GM12878 (cell line): ENCODE data around the gene NSMCE1. TPM values are rescaled to one million over a fixed set of nuclear protein-coding genes. Genes with fewer than 3 reads are reported as not detected.

Experiments
- ATAC-seq: fragments of 200-7000 bp; cut with Tn5 transposase; 3 replicates; pipeline ENCODE4 v1.9.1; 2020; ENCODE audit warnings: mild to moderate bottlenecking, moderate library complexity
- BruUV-seq: library from RNA; stranded (reverse); fragments of 400-500 nt; replicated peaks from 2 replicates; lab custom pipeline; 2021; lab: Mats Ljungman, UMichigan
- CTCF ChIA-PET: fragments of 300-600 bp; sonication (Branson Sonifier 250); formaldehyde crosslinking; extraction: SDS; loops from one replicate; lab custom pipeline; 2021; ENCODE audit warnings: inconsistent platforms; lab: Yijun Ruan, JAX
- POLR2A ChIA-PET: fragments of 350-600 bp; formaldehyde crosslinking; extraction: SDS; loops from one replicate; lab custom pipeline; 2021; ENCODE audit warnings: inconsistent platforms; lab: Charles Lee
- RAD21 ChIA-PET: fragments of 300-600 bp; sonication (Branson Sonifier 250); formaldehyde crosslinking; loops from one replicate; lab custom pipeline; 2023; ENCODE audit warnings: antibody characterized with exemption; ENCODE audit not compliant: unreplicated experiment; lab: Charles Lee
- SMC1A ChIA-PET: fragments of 300-600 bp; sonication (Branson Sonifier 250); formaldehyde crosslinking; loops from one replicate; lab custom pipeline; 2023; ENCODE audit not compliant: unreplicated experiment, uncharacterized antibody; lab: Charles Lee
- DNase-seq: peaks from one replicate; pipeline ENCODE4 v3.0.0-alpha.2; 2011; ENCODE audit warnings: low read depth, low spot score
- FAIRE-seq: peaks from 3 replicates; lab custom pipeline; 2011; peaks lifted over from hg19 to GRCh38; lab: Jason Lieb, UNC
- H2AFZ ChIP-seq: 2 replicates; pipeline ENCODE4 v1.6.0; 2011; ENCODE audit warnings: low read depth, low read length, control low read depth; ENCODE audit not compliant: control insufficient read depth
- H3K27ac ChIP-seq: 2 replicates; pipeline ENCODE4 v1.5.1; 2011; ENCODE audit warnings: control low read depth; ENCODE audit not compliant: control insufficient read depth, insufficient read depth
- H3K27me3 ChIP-seq, 2 experiments: replicated peaks in 1 of 2; 2 replicates each; pipeline versions ENCODE4 v1.6.0 to v1.6.1; 2011; ENCODE audit warnings: low read length in 1 of 2; ENCODE audit not compliant: control insufficient read depth in 2 of 2, insufficient read depth in 2 of 2
- H3K36me3 ChIP-seq, 2 experiments: 2 replicates each; pipeline ENCODE4 v1.5.1; 2011; ENCODE audit warnings: low read length in 1 of 2; ENCODE audit not compliant: control insufficient read depth in 2 of 2, insufficient read depth in 2 of 2
- H3K4me1 ChIP-seq: 2 replicates; pipeline ENCODE4 v1.6.1; 2011; ENCODE audit warnings: mild to moderate bottlenecking, low read length, moderate library complexity, mixed read lengths; ENCODE audit not compliant: control insufficient read depth, insufficient read depth
- H3K4me2 ChIP-seq: 2 replicates; pipeline ENCODE4 v1.6.0; 2011; ENCODE audit warnings: control low read depth; ENCODE audit not compliant: control insufficient read depth, insufficient read depth
- H3K4me3 ChIP-seq: fragments of 200-600 bp; sonication (generic); 2 replicates; pipeline ENCODE4 v1.5.1; 2016
- H3K79me2 ChIP-seq: 2 replicates; pipeline ENCODE4 v1.6.0; 2011; ENCODE audit warnings: low read length; ENCODE audit not compliant: control insufficient read depth, insufficient read depth
- H3K9ac ChIP-seq: 2 replicates; pipeline ENCODE4 v1.8.0; 2011; ENCODE audit warnings: low read length, control low read depth, mixed read lengths; ENCODE audit not compliant: control insufficient read depth, insufficient read depth
- H3K9me3 ChIP-seq: replicated peaks from 3 replicates; pipeline ENCODE4 v1.5.1; 2011; ENCODE audit warnings: mild to moderate bottlenecking, low read length; ENCODE audit not compliant: control insufficient read depth, insufficient read depth
- H4K20me1 ChIP-seq: 2 replicates; pipeline ENCODE4 v1.6.0; 2011; ENCODE audit not compliant: control insufficient read depth, insufficient read depth
- ATF7 ChIP-seq: fragments of 450-650 bp; IDR thresholded peaks from 2 replicates; pipeline ENCODE4 v1.6.1; 2016; ENCODE audit warnings: low read depth, mild to moderate bottlenecking
- BCL3 ChIP-seq: IDR thresholded peaks from 2 replicates; pipeline ENCODE4 v1.6.1; 2011; ENCODE audit warnings: borderline replicate concordance, low read depth, mild to moderate bottlenecking, moderate library complexity, low read length; ENCODE audit not compliant: insufficient read depth, poor library complexity, severe bottlenecking
- ESRRA ChIP-seq: IDR thresholded peaks from 2 replicates; pipeline ENCODE4 v1.6.1; 2012; ENCODE audit warnings: mild to moderate bottlenecking, low read length, improper control_type of control experiment
- MAX ChIP-seq: IDR thresholded peaks from 2 replicates; pipeline ENCODE4 v1.6.1; 2012; ENCODE audit warnings: low read depth, low read length, improper control_type of control experiment
- NFYB ChIP-seq: IDR thresholded peaks from 2 replicates; pipeline ENCODE4 v1.6.1; 2011; ENCODE audit warnings: low read depth, mild to moderate bottlenecking, low read length, improper control_type of control experiment, moderate library complexity; ENCODE audit not compliant: insufficient read depth
- RCOR1 ChIP-seq: conservative IDR thresholded peaks from 2 replicates; pipeline ENCODE4 v1.6.1; 2012; ENCODE audit warnings: low read depth, low read length, improper control_type of control experiment
- RELA ChIP-seq: fragments of 450-650 bp; IDR thresholded peaks from 2 replicates; pipeline ENCODE4 v1.8.0; 2014; ENCODE audit warnings: borderline replicate concordance; ENCODE audit not compliant: partially characterized antibody
- SMAD5 ChIP-seq: IDR thresholded peaks from 2 replicates; pipeline ENCODE4 v1.6.1; 2016; ENCODE audit warnings: antibody characterized with exemption, low read depth
- SPI1 ChIP-seq: IDR thresholded peaks from 2 replicates; pipeline ENCODE4 v1.6.1; 2011; ENCODE audit warnings: low read depth, mild to moderate bottlenecking, low read length, moderate library complexity, borderline replicate concordance; ENCODE audit not compliant: insufficient read depth
- ZBED1 ChIP-seq: IDR thresholded peaks from 2 replicates; pipeline ENCODE4 v1.6.1; 2016; ENCODE audit warnings: borderline replicate concordance
- ZNF217 ChIP-seq: fragments of 450-650 bp; IDR thresholded peaks from 2 replicates; pipeline ENCODE4 v1.6.1; 2017; ENCODE audit warnings: antibody characterized with exemption, mild to moderate bottlenecking
- WGBS: methylation state at CpG from one replicate; pipeline ENCODE4 v1.1.6; 2016; ENCODE audit warnings: low lambda C conversion rate; ENCODE audit not compliant: insufficient replicate concordance, insufficient coverage; ENCODE audit errors: missing lambda C conversion rate; 5-methylcytosine and 5-hydroxymethylcytosine counted together
- in situ Hi-C: fragments of 300-500 bp; cut with MboI; formaldehyde crosslinking; loops from 9 replicates; pipeline ENCODE4 v1.14.3; 2018; ENCODE audit warnings: mixed read lengths
- intact Hi-C: fragments of 100-400 bp; cut with micrococcal nuclease; formaldehyde crosslinking; loops from one replicate; pipeline ENCODE4 v1.14.2; 2022; ENCODE audit not compliant: unreplicated experiment
- polyA plus RNA-seq, 11 experiments: library from polyadenylated mRNA; depleted of rRNA in 4 of 11; unstranded in 6 of 11; stranded (reverse) in 5 of 11; fragments of >200 nt; fragmentation: Nextera tagmentation in 4 of 11; fragmentation: Illumina TruSeq in 1 of 11; extraction: Ambion mirVana in 4 of 11; extraction: Trizol in 1 of 11; gene quantifications; 1 replicate in 1 of 11; 2 replicates in 10 of 11; pipeline versions ENCODE4 v1.2.1 to v1.2.3, GENCODE V29; 2011 to 2016; ENCODE audit warnings: inconsistent platforms in 2 of 11, missing spikeins in 2 of 11, low read depth in 1 of 11
- total RNA-seq, 4 experiments: library from RNA; depleted of rRNA in 3 of 4; stranded (reverse); fragments of >200 nt in 3 of 4; fragmentation: Illumina TruSeq in 1 of 4; extraction: Trizol in 1 of 4; gene quantifications; 2 replicates each; pipeline versions ENCODE4 v1.2.1 to v1.2.3, GENCODE V29; 2013 to 2021
- TF ChIP-seq, protein P1 (sequence below): fragments of 150-350 bp; IDR thresholded peaks from 2 replicates; pipeline ENCODE4 v1.6.1; 2014; ENCODE audit warnings: mild to moderate bottlenecking, low read depth, low read length

The NSMCE1 gene
- total and polyA plus RNA-seq, 10 of the 15 experiments (the other 5 are each of a cell fraction or from before 2014, with no cell fraction given): 54.0 to 214 (median 71.4) TPM

DNA sequence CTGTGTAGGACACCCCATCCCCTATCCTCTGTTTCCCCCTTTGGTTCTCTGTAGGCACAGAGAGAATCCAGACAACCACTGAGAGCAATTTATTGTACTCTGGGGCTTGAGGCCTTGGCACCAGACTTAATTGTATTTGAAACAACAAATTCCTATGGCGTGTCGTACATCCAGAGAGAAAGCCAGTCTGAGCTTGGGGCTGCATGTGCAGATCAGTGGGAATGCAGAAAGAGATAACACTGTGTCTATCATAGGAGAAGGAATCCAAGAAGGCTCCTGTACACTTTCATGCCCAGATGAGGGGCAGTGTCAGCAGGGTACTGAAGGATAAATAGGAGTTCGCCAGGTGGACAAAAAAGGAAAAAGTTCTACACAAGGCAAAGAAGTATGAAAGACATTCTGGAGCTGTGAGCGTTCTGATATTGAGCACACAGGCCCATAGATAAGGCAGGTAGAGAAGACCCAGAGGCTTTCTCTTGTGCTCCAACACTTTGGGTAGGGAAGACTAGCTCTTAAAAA, 23.2 kb upstream of the NSMCE1 start (continued):
- TF ChIP-seq, protein P1, sequence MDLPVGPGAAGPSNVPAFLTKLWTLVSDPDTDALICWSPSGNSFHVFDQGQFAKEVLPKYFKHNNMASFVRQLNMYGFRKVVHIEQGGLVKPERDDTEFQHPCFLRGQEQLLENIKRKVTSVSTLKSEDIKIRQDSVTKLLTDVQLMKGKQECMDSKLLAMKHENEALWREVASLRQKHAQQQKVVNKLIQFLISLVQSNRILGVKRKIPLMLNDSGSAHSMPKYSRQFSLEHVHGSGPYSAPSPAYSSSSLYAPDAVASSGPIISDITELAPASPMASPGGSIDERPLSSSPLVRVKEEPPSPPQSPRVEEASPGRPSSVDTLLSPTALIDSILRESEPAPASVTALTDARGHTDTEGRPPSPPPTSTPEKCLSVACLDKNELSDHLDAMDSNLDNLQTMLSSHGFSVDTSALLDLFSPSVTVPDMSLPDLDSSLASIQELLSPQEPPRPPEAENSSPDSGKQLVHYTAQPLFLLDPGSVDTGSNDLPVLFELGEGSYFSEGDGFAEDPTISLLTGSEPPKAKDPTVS: no peak

GRCh38 chr16:27291106-27291505, 22.5 kb upstream of the NSMCE1 start:
- FAIRE-seq: no peak
- Histone ChIP-seq H2AFZ (no peak overlapping the region), H3K4me2 (no peak overlapping the region), H3K4me1 (peaks cover 8% of the 10 kb centered on the region), H3K9me3 (no peaks in the 10 kb centered on the region; the same call in 2 of the 3 replicates), H4K20me1 (no peaks in the 10 kb centered on the region), H3K4me3 (no peak overlapping the region), H3K79me2 (no peaks in the 10 kb centered on the region), H3K9ac (no peak overlapping the region), H3K27ac (no peak overlapping the region), H3K36me3 (no peaks in the 10 kb centered on the region), H3K27me3 (0 out of 4 replicates have a peak, but pooled peaks cover 0 to 3% of the 10 kb centered on the region in 2 experiments)
- no peak for ATAC-seq
- RAD21 ChIA-PET: interaction anchor here (1.3 kb wide), 1 partner anchor 75 kb away, joined by 4 read pairs; no protein-coding TSS in a partner anchor
- BruUV-seq: no TSS peak
- DNase-seq: no peak
- TF ChIP-seq RCOR1: no peak
- TF ChIP-seq NFYB: no peak
- TF ChIP-seq ESRRA: no peak
- TF ChIP-seq RELA: no peak
- TF ChIP-seq ZBED1: no peak
- TF ChIP-seq, protein P1: no peak
- no peak for TF ChIP-seq BCL3
- TF ChIP-seq ZNF217: no peak
- no peak for TF ChIP-seq ATF7
- no peak for TF ChIP-seq MAX
- TF ChIP-seq SPI1: no peak
- no peak for TF ChIP-seq SMAD5
- in situ Hi-C loops (no loop called here), intact Hi-C loops (no loop called here)
- WGBS: 50% methylated on average over 5 of the region's 5 CpGs
- CTCF ChIA-PET: interaction anchor here (0.7 to 1.3 kb wide), 3 partner anchors 14 to 26 kb away, joined by 3 read pairs; no protein-coding TSS in a partner anchor
- POLR2A ChIA-PET: no interaction called here
- SMC1A ChIA-PET: no interaction called here
